Gastrocnemius medialis (tissue), 4 donors: ENCODE data around the gene CCDC126. TPM values are rescaled to one million over a fixed set of nuclear protein-coding genes. Genes with fewer than 3 reads are reported as not detected.
"Not testable (repeated sequence)": the region's sequence is repeated elsewhere in the genome, so short reads cannot be mapped to it uniquely, and the experiment has no call there.

Experiments used
- ATAC-seq, 2 donors: fragments of 150-250 bp; one replicate each; pipeline ENCODE4 v1.9.1; 2016
- DNase-seq, 2 donors: peaks; one replicate each; pipeline ENCODE4 v3.0.0-alpha.2; 2019
- H3K27ac ChIP-seq, 4 donors: fragments of 200-600 bp; sonication (generic); 1 replicate in 1 of 4; 2 replicates in 3 of 4; pipeline ENCODE4 v1.5.1; 2016 to 2018; ENCODE audit warnings: mild to moderate bottlenecking in 2 of 4, moderate library complexity in 1 of 4
- H3K27me3 ChIP-seq, 3 donors: fragments of 200-600 bp; sonication (generic) in 2 of 3; 1 replicate in 1 of 3; 2 replicates in 2 of 3; pipeline versions ENCODE4 v1.5.1 to v1.6.0; 2016 to 2019; ENCODE audit warnings: mild to moderate bottlenecking in 1 of 3, moderate library complexity in 1 of 3
- H3K36me3 ChIP-seq, 2 donors: fragments of 200-600 bp; sonication (generic) in 1 of 2; one replicate each; pipeline ENCODE4 v1.5.1; 2017 to 2018
- H3K4me1 ChIP-seq, 2 donors: fragments of 200-600 bp; sonication (generic) in 1 of 2; one replicate each; pipeline ENCODE4 v1.5.1; 2016 to 2017; ENCODE audit warnings: mild to moderate bottlenecking in 2 of 2
- H3K4me3 ChIP-seq, 4 donors: fragments of 200-600 bp; sonication (generic) in 3 of 4; 1 replicate in 1 of 4; 2 replicates in 3 of 4; pipeline ENCODE4 v1.5.1; 2016 to 2019; ENCODE audit warnings: mild to moderate bottlenecking in 2 of 4
- H3K9me3 ChIP-seq, 3 donors: fragments of 200-600 bp; sonication (generic) in 2 of 3; 1 replicate in 1 of 3; 2 replicates in 2 of 3; pipeline ENCODE4 v1.5.1; 2016 to 2019
- CTCF ChIP-seq, 5 experiments: fragments of 450-650 bp in 3 of 5; fragments of 200-600 bp in 2 of 5; sonication (generic) in 2 of 5; IDR thresholded peaks in 4 of 5; conservative IDR thresholded peaks in 1 of 5; 1 replicate in 4 of 5; 2 replicates in 1 of 5; pipeline ENCODE4 v1.5.1; 2016 to 2019; ENCODE audit warnings: antibody characterized with exemption in 5 of 5, mild to moderate bottlenecking in 3 of 5, moderate library complexity in 3 of 5
- POLR2A ChIP-seq, 2 donors: fragments of 450-650 bp; IDR thresholded peaks; one replicate each; pipeline ENCODE4 v1.6.1; 2017; ENCODE audit warnings: antibody characterized with exemption in 2 of 2, mild to moderate bottlenecking in 2 of 2, moderate library complexity in 2 of 2
- in situ Hi-C, 4 donors: fragments of 200-750 bp; cut with MboI; loops; one replicate each; pipeline versions ENCODE4 v1.15.0 to v1.8.0; 2017; ENCODE audit warnings: low sequenced_read_pairs in 4 of 4
- intact Hi-C: fragments of 100-400 bp; cut with DNase I; formaldehyde crosslinking; loops from one replicate; pipeline ENCODE4 v1.15.1; 2023; ENCODE audit warnings: low total_unique reads
- total RNA-seq, 4 donors: library from RNA; depleted of rRNA; stranded (reverse); fragments of >200 nt; gene quantifications; one replicate each; pipeline versions ENCODE4 v1.1.0 to v1.2.3, GENCODE V29; 2016

The CCDC126 gene, protein sequence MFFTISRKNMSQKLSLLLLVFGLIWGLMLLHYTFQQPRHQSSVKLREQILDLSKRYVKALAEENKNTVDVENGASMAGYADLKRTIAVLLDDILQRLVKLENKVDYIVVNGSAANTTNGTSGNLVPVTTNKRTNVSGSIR
- total RNA-seq = 10 to 100 TPM; 12.0 to 23.1 (median 20.2) TPM

- H3K36me3 ChIP-seq = no peaks in the 10 kb centered on the region
- H3K27ac ChIP-seq = peak within 1 kb of the TSS; percentile 91 to 97 (median 96)
- TF ChIP-seq CTCF (IDR thresholded peaks at IDR 0.05 in 4 of 5, conservative IDR thresholded peaks at IDR 0.05 in 1 of 5) (no peak), POLR2A (IDR thresholded peaks at IDR 0.05) (peak; percentile 61 to 81)
- in situ Hi-C loops = no loop called here
- H3K9me3 ChIP-seq = no peaks in the 10 kb centered on the region
- ATAC-seq (peak; percentile 97 to 98), DNase-seq (peak; percentile 86 to 87)
- H3K27me3 ChIP-seq = no peaks in the 10 kb centered on the region
- H3K4me3 ChIP-seq = peak within 1 kb of the TSS; percentile 69 to 90 (median 74)
- intact Hi-C loops = loop anchor here (1.0 to 2.0 kb wide), 2 partner anchors 65 to 83 kb away; partner anchors contain the start of gene FAM221A
- peaks cover 20 to 33% of the 10 kb centered on the region in 2 donors for H3K4me1 ChIP-seq
These were observed at the start of gene CCDC126 for GRCh38 chr7:23597094-23598091. TSS of gene CCDC126 (plus strand) at chr7:23597382. CDS start at chr7:23611316, 13,934 bp downstream.

DNA sequence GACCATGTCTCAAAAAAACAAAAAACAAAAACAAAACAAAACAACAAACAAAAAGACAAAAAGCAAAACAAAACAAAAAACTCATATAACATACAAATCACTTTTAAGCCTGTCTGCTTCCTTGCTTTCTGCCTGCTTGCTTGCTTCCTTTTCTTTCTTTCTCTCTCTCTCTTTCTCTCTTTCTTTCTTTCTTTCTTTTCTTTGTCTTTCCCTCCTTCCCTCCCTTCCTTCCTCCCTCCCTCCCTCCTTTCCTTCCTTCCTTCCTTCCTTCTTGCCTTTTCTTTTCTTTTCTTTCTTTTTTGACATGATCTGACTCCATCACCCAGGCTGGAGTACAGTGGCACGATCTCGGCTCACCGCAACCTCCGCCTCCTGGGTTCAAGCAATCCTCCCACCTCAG, 49.5 kb upstream of the CCDC126 start:
- Histone ChIP-seq H3K27me3 (no peaks in the 10 kb centered on the region), H3K4me3 (no peak overlapping the region), H3K9me3 (no peaks in the 10 kb centered on the region), H3K27ac (no peak overlapping the region), H3K4me1 (no peaks in the 10 kb centered on the region), H3K36me3 (no peaks in the 10 kb centered on the region)
- TF ChIP-seq CTCF (IDR thresholded peaks at IDR 0.05 in 4 of 5, conservative IDR thresholded peaks at IDR 0.05 in 1 of 5) (no peak), POLR2A (IDR thresholded peaks at IDR 0.05) (no peak)
- intact Hi-C loops (loop anchor here (1.0 kb wide), 1 partner anchor 165 kb away; no protein-coding TSS in a partner anchor), in situ Hi-C loops (no loop called here)
- DNase-seq (no peak), ATAC-seq (no peak)

DNA sequence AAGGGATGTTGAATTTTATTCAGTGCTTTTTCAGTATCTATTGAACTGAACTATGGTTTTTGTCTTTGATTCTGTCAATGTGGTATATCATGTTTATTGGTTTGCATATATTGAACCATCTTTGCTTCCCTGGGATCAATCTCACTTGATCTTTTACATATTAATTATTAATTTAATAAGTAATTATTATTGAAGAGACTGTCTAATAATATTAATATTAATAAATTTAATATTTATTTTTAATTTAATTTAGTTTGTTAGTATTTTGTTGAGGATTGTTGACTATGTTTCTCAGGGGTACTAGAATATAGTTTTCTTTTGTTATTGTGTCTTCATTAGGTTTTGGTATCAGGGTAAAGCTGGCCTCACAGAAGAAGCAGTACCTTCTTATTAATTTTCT, 38.9 kb upstream of the CCDC126 start:
- Histone ChIP-seq H3K4me1 (no peaks in the 10 kb centered on the region), H3K27me3 (no peaks in the 10 kb centered on the region), H3K4me3 (no peak overlapping the region), H3K9me3 (no peaks in the 10 kb centered on the region), H3K36me3 (no peaks in the 10 kb centered on the region), H3K27ac (no peak overlapping the region)
- DNase-seq (no peak), ATAC-seq (no peak)
- TF ChIP-seq POLR2A (IDR thresholded peaks at IDR 0.05) (no peak), CTCF (IDR thresholded peaks at IDR 0.05 in 4 of 5, conservative IDR thresholded peaks at IDR 0.05 in 1 of 5) (no peak)
- in situ Hi-C loops = loop anchor here in 3 of 4 donors (25.0 kb wide), 1 partner anchor 1104 kb away; no protein-coding TSS in a partner anchor
- intact Hi-C loops = no loop called here

DNA sequence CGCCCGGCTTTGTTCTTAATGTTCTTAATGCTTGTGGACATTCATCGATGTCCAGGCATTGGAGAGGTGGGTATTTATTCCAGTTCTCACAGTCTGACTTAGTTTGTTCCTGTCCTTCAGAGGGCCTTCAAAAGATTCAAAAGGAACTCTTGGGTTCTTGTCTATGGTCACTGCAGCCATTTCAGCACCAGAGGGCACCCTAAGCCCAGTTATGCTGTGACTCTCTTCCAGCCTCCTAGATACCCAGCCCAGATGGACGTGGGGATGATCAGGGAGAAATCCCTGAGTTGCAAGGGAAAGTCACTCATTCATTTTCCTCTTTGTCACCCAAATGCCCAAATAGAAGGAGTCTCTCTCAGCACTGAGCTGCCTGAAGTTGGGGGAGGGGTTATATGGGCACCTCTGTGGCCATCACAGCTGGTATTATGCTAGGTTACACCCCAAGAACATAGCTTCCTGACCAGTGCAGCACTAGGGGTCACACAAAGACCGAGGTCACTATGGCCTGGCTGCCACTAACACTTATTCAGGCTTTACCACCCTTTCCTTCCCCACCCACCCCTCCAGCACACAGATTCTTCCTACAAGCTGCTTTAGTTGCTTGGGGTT, 26.5 kb upstream of the CCDC126 start:
- Histone ChIP-seq H3K27me3 (no peaks in the 10 kb centered on the region), H3K36me3 (no peaks in the 10 kb centered on the region), H3K9me3 (no peaks in the 10 kb centered on the region), H3K27ac (no peak overlapping the region), H3K4me3 (no peak overlapping the region), H3K4me1 (no peaks in the 10 kb centered on the region)
- intact Hi-C loops = loop anchor here (1.0 to 2.0 kb wide), 2 partner anchors 52 to 142 kb away; no protein-coding TSS in a partner anchor
- TF ChIP-seq CTCF (IDR thresholded peaks at IDR 0.05 in 4 of 5, conservative IDR thresholded peaks at IDR 0.05 in 1 of 5) (peak; percentile 73 to 87 (median 77)), POLR2A (IDR thresholded peaks at IDR 0.05) (no peak)
- ATAC-seq = peak; percentile 83 to 87
- DNase-seq = peak; percentile 40 to 56
- in situ Hi-C loops = loop anchor here (5.0 to 25.0 kb wide), 4 partner anchors 137 to 1092 kb away; partner anchors contain the start of gene STK31 (in 1 of the 4)

GRCh38 chr7:23581975-23582374, 15.2 kb upstream of the CCDC126 start:
- H3K27me3 ChIP-seq, H3K4me1 ChIP-seq, H3K36me3 ChIP-seq, DNase-seq, H3K4me3 ChIP-seq, H3K9me3 ChIP-seq, H3K27ac ChIP-seq, in situ Hi-C loops, intact Hi-C loops, ATAC-seq: not testable (repeated sequence)

- H3K4me3 ChIP-seq, ATAC-seq, H3K9me3 ChIP-seq, H3K36me3 ChIP-seq, H3K27ac ChIP-seq, DNase-seq, H3K27me3 ChIP-seq, in situ Hi-C loops, H3K4me1 ChIP-seq, intact Hi-C loops: not testable (repeated sequence)
These were observed 11.9 kb upstream of the CCDC126 start for GRCh38 chr7:23585304-23585703.
